A673 (cell line): ENCODE results near the gene NIP7.
"Not testable (repeated sequence)": the region's sequence is repeated elsewhere in the genome, so short reads cannot be mapped to it uniquely, and the experiment has no call there.

ENCODE experiments used
- EZH2 ChIP-seq: fragments of 200-600 bp; sonication (generic); IDR thresholded peaks from 2 replicates; pipeline ENCODE4 v1.6.1; 2017; ENCODE audit warnings: borderline replicate concordance, low read depth, mild to moderate bottlenecking, mixed read lengths, antibody characterized with exemption, low read length; ENCODE audit not compliant: poor library complexity, severe bottlenecking
- TF ChIP-seq, protein P1 (sequence below): fragments of 300-800, 200-600 bp; sonication (generic); conservative IDR thresholded peaks from 2 replicates; pipeline ENCODE4 v1.5.1; 2017; ENCODE audit warnings: low read depth, mild to moderate bottlenecking, antibody characterized with exemption, low read length, moderate library complexity, mixed read lengths

DNA sequence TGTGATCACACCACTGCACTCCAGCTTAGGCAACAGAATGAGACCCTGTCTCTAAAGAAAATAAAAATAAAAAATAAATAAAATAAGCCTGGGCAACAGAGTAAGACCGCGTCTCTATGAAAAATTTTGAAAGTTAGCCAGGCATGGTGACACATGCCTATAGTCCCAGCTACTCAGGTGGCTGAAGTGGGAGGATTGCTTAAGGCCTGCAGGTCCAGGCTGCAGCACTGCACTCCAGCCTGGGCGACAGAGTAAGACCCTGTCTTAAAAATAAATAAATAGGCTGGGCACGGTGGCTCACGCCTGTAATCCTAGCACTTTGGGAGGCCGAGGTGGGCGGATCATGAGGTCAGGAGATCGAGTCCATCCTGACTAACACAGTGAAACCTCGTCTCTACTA is 47.9 kb upstream of the NIP7 start:
- TF ChIP-seq EZH2: not testable (repeated sequence)
- TF ChIP-seq, protein P1, sequence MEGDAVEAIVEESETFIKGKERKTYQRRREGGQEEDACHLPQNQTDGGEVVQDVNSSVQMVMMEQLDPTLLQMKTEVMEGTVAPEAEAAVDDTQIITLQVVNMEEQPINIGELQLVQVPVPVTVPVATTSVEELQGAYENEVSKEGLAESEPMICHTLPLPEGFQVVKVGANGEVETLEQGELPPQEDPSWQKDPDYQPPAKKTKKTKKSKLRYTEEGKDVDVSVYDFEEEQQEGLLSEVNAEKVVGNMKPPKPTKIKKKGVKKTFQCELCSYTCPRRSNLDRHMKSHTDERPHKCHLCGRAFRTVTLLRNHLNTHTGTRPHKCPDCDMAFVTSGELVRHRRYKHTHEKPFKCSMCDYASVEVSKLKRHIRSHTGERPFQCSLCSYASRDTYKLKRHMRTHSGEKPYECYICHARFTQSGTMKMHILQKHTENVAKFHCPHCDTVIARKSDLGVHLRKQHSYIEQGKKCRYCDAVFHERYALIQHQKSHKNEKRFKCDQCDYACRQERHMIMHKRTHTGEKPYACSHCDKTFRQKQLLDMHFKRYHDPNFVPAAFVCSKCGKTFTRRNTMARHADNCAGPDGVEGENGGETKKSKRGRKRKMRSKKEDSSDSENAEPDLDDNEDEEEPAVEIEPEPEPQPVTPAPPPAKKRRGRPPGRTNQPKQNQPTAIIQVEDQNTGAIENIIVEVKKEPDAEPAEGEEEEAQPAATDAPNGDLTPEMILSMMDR: not testable (repeated sequence)
